ENCODE data around the gene PRELID1. TPM values are rescaled to one million over a fixed set of nuclear protein-coding genes. Genes with fewer than 3 reads are reported as not detected.

PRELID1 gene
- total RNA-seq, 1 donor from 2014 or later, result 196 TPM

GRCh38 chr5:177355868-177356168 is 52.2 kb downstream of the PRELID1 start:
- Histone ChIP-seq H3K4me1 (ENCODE audit: insufficient read depth, low read length) (peaks cover 13% of the 10 kb centered on the region), H3K9me3 (ENCODE audit: insufficient read depth, low read depth, low read length) (no peaks in the 10 kb centered on the region), H3K4me3 (ENCODE audit: insufficient read depth, low read depth, low read length) (no peak overlapping the region), H3K27ac (ENCODE audit: low read depth, low read length) (no peak overlapping the region), H3K79me2 (ENCODE audit: insufficient read depth, low read length) (peaks cover 5% of the 10 kb centered on the region), H3K27me3 (ENCODE audit: insufficient read depth, low read length) (no peaks in the 10 kb centered on the region), H3K4me2 (ENCODE audit: low read length) (no peak overlapping the region), H4K20me1 (ENCODE audit: insufficient read depth, low read length) (no peaks in the 10 kb centered on the region), H2AFZ (ENCODE audit: low read depth, low read length) (no peak overlapping the region), H3K36me3 (ENCODE audit: insufficient read depth, low read length) (no peaks in the 10 kb centered on the region), H3K9ac (ENCODE audit: low read length) (no peak overlapping the region)
- H3K9me3 Mint-ChIP-seq (ENCODE audit: unreplicated experiment), result peaks cover 6% of the 10 kb centered on the region
- peaks cover 4% of the 10 kb centered on the region for H3K36me3 Mint-ChIP-seq (ENCODE audit: low read depth, unreplicated experiment)
- no peak for DNase-seq (ENCODE audit: low read depth)
- H3K27me3 Mint-ChIP-seq (ENCODE audit: low read depth, unreplicated experiment), result peaks cover 23% of the 10 kb centered on the region
- no peak overlapping the region for H3K27ac Mint-ChIP-seq (ENCODE audit: unreplicated experiment)
- no peak overlapping the region for H3K4me3 Mint-ChIP-seq (ENCODE audit: unreplicated experiment)
- TF ChIP-seq EZH2 (IDR thresholded peaks at IDR 0.05; ENCODE audit: insufficient read depth, low read length) (no peak), CTCF (IDR thresholded peaks at IDR 0.05; ENCODE audit: insufficient read depth, low read depth, low read length) (no peak)
- no peak for FAIRE-seq
- H3K4me1 Mint-ChIP-seq (ENCODE audit: low read depth, unreplicated experiment), result peaks cover 15% of the 10 kb centered on the region

Other genes with a start within 250 kb of the PRELID1 start
- 3.8 and 4.8 TPM in 2 replicates for gene FGFR4, start 216.9 kb upstream of the PRELID1 start, total RNA-seq
- gene NSD1, start 170.0 kb upstream of the PRELID1 start, total RNA-seq, result 67.8 and 71.9 TPM in 2 replicates
- 31.7 and 36.4 TPM in 2 replicates for gene RAB24, start 80 bp upstream of the PRELID1 start, total RNA-seq
- 2.3 and 2.8 TPM in 2 replicates for gene MXD3, start 8.1 kb downstream of the PRELID1 start, total RNA-seq
- gene LMAN2, start 47.9 kb downstream of the PRELID1 start, total RNA-seq, result 103 and 106 TPM in 2 replicates
- gene RGS14, start 54.1 kb downstream of the PRELID1 start, total RNA-seq, result 7.8 and 11.3 TPM in 2 replicates
- not detected in 2 replicates for gene SLC34A1, start 80.6 kb downstream of the PRELID1 start, total RNA-seq
- not detected in 2 replicates for gene PFN3, start 96.9 kb downstream of the PRELID1 start, total RNA-seq
- gene F12, start 105.8 kb downstream of the PRELID1 start, total RNA-seq, result 2.8 and 3.0 TPM in 2 replicates
- gene GRK6, start 122.9 kb downstream of the PRELID1 start, total RNA-seq, result 19.7 and 25.9 TPM in 2 replicates
- 9.9 TPM in 2 replicates for gene PRR7, start 143.0 kb downstream of the PRELID1 start, total RNA-seq
- gene DBN1, start 169.8 kb downstream of the PRELID1 start, total RNA-seq, result 350 and 371 TPM in 2 replicates
- 590 and 591 TPM in 2 replicates for gene PDLIM7, start 193.8 kb downstream of the PRELID1 start, total RNA-seq
- 15.6 and 16.3 TPM in 2 replicates for gene DOK3, start 206.0 kb downstream of the PRELID1 start, total RNA-seq
- 92.5 and 99.5 TPM in 2 replicates for gene DDX41, start 213.2 kb downstream of the PRELID1 start, total RNA-seq

Data from astrocyte (in vitro differentiated cells and primary cell).